ENCODE results near the gene TEAD1. TPM values are rescaled to one million over a fixed set of nuclear protein-coding genes. Genes with fewer than 3 reads are reported as not detected.

The TEAD1 gene
- total and polyA plus RNA-seq, 8 donors, result 5.9 to 35.1 (median 22.0) TPM

DNA sequence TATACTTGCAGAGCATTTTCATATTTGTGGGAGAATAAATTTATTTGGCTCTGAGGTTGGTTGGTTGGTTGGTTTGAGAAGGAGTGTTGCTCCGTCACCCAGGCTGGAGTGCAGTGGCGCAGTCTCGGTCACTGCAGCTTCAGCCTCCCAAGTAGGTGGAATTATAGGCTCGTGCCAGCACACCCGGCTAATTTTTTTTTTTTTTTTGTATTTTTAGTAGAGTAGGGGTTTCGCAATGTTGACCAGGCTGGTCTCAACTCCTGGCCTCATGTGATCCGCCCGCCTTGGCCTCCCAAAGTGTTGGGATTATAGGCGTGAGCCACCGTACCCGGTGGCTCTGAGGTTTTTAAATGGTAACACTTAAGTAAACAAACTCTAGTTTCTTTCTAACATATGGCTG, 161.1 kb downstream of the TEAD1 start:
- H3K4me3 ChIP-seq, result no peak overlapping the region
- H3K4me1 ChIP-seq, result peaks cover 0 to 19% (median 17%) of the 10 kb centered on the region in 3 donors
- FAIRE-seq (no peak), DNase-seq (no peak), ATAC-seq (no peak)
- TF ChIP-seq, protein P1, sequence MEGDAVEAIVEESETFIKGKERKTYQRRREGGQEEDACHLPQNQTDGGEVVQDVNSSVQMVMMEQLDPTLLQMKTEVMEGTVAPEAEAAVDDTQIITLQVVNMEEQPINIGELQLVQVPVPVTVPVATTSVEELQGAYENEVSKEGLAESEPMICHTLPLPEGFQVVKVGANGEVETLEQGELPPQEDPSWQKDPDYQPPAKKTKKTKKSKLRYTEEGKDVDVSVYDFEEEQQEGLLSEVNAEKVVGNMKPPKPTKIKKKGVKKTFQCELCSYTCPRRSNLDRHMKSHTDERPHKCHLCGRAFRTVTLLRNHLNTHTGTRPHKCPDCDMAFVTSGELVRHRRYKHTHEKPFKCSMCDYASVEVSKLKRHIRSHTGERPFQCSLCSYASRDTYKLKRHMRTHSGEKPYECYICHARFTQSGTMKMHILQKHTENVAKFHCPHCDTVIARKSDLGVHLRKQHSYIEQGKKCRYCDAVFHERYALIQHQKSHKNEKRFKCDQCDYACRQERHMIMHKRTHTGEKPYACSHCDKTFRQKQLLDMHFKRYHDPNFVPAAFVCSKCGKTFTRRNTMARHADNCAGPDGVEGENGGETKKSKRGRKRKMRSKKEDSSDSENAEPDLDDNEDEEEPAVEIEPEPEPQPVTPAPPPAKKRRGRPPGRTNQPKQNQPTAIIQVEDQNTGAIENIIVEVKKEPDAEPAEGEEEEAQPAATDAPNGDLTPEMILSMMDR (IDR thresholded peaks at IDR 0.05), result no peak
- 87 to 88% methylated on average over 11 of the region's 11 CpGs for WGBS, 2 donors
- no peaks in the 10 kb centered on the region for H3K9me3 ChIP-seq
- no peaks in the 10 kb centered on the region for H3K27me3 ChIP-seq
- H3K27ac ChIP-seq, result no peak overlapping the region
- intact Hi-C loops (cut with DNase I), result no loop called here
- no peaks in the 10 kb centered on the region for H3K36me3 ChIP-seq

DNA sequence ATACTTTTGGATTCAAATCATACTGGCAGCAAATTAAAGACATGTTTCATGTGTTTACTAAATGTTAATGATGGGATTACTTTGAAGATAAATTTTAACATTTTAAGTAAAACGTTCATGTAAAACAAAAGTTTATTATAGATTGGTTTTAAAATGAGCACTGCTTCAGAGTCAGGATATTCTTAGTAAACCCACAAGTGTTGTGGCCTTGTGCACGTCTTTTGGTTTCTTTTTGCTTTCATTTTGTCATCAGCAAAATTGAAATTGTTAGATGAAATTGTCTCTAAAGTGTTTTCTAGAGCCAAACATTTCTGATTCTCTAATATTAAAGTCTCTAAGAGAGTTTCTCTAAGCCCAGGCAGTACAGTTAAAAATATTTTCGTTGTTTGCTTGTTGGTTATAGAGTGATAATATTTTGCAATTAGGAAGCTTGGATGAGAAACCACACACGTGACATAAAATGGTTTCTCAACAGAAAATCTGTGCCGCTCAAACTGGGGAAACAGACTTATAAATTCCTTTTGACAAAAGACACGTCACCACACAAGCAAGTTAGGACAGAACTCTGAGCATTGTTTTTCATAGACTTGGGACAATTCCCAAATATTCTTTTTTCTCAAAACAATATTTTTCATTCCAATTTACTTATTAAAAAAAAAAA, 164.4 kb downstream of the TEAD1 start:
- intact Hi-C loops (cut with DNase I), result no loop called here
- peak overlapping the region in 2 of 4 donors; percentile 0 to 1 for H3K27ac ChIP-seq
- no peak for ATAC-seq
- no peaks in the 10 kb centered on the region for H3K27me3 ChIP-seq
- 61 to 62% methylated on average over 6 of the region's 6 CpGs for WGBS, 2 donors
- H3K9me3 ChIP-seq, result no peaks in the 10 kb centered on the region
- no peak overlapping the region for H3K4me3 ChIP-seq
- peaks cover 0 to 37% (median 29%) of the 10 kb centered on the region in 3 donors for H3K4me1 ChIP-seq
- TF ChIP-seq, protein P1 (IDR thresholded peaks at IDR 0.05), result no peak
- DNase-seq, result no peak
- FAIRE-seq, result no peak
- H3K36me3 ChIP-seq, result no peaks in the 10 kb centered on the region

- H3K4me3 ChIP-seq, result no peak overlapping the region
- FAIRE-seq (no peak), ATAC-seq (peak in 1 of 4 donors; percentile 28), DNase-seq (no peak)
- no peaks in the 10 kb centered on the region for H3K36me3 ChIP-seq
- intact Hi-C loops (cut with DNase I), result no loop called here
- H3K27ac ChIP-seq, result peak overlapping the region in 2 of 4 donors; percentile 45 to 48
- H3K9me3 ChIP-seq, result no peaks in the 10 kb centered on the region
- TF ChIP-seq, protein P1 (IDR thresholded peaks at IDR 0.05), result no peak
- no peaks in the 10 kb centered on the region for H3K27me3 ChIP-seq
- peaks cover 3 to 40% (median 33%) of the 10 kb centered on the region in 3 donors for H3K4me1 ChIP-seq
- WGBS, 2 donors, result 67 to 72% methylated on average over 6 of the region's 6 CpGs
Observed at GRCh38 chr11:12840871-12841660, 166.8 kb downstream of the TEAD1 start.

- intact Hi-C loops (cut with DNase I), result no loop called here
- no peaks in the 10 kb centered on the region for H3K9me3 ChIP-seq
- TF ChIP-seq, protein P1 (IDR thresholded peaks at IDR 0.05), result no peak
- peak overlapping the region in 3 of 4 donors; percentile 25 to 60 (median 45) for H3K27ac ChIP-seq
- FAIRE-seq (no peak), DNase-seq (peak in 3 of 6 donors; percentile 44 to 54 (median 45)), ATAC-seq (peak; percentile 23 to 62 (median 48))
- 33 to 40% methylated on average over 9 of the region's 9 CpGs for whole genome bisulfite sequencing, 2 donors
- no peaks in the 10 kb centered on the region for H3K27me3 ChIP-seq
- H3K36me3 ChIP-seq, result no peaks in the 10 kb centered on the region
- peaks cover 3 to 51% (median 43%) of the 10 kb centered on the region in 3 donors for H3K4me1 ChIP-seq
- no peak overlapping the region for H3K4me3 ChIP-seq
Observed at GRCh38 chr11:12841946-12842630, 167.9 kb downstream of the TEAD1 start.
